ENCODE data around the gene TRAF7.

DNA sequence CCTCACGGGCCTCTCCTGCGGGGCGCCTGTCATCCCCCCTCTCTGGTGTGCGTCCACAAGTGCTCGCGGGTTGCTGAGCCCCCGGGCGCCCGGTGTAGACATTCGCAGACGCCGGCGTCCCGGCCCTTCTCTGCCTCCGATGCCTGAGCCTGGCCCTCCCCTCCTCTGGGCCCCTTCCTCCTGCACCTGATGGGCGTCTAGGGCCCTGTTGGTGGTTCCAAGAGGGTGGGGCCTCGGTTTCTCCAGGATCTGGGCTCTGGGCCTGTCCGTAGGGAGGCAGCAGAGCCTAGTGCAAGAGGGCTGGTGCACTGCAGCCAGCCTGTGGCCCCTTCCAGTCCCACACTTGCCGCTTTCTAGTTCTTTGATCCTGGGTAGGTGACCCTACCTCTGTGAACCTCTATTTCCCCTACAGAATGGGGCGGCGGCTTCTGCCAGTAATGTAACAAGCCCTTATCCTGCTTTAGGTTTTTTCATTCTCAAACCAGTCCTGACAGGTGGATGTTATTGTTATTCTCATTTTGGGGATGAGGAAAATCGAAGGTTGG lies 68.4 kb downstream of the TRAF7 start:
- TF ChIP-seq, protein P1, sequence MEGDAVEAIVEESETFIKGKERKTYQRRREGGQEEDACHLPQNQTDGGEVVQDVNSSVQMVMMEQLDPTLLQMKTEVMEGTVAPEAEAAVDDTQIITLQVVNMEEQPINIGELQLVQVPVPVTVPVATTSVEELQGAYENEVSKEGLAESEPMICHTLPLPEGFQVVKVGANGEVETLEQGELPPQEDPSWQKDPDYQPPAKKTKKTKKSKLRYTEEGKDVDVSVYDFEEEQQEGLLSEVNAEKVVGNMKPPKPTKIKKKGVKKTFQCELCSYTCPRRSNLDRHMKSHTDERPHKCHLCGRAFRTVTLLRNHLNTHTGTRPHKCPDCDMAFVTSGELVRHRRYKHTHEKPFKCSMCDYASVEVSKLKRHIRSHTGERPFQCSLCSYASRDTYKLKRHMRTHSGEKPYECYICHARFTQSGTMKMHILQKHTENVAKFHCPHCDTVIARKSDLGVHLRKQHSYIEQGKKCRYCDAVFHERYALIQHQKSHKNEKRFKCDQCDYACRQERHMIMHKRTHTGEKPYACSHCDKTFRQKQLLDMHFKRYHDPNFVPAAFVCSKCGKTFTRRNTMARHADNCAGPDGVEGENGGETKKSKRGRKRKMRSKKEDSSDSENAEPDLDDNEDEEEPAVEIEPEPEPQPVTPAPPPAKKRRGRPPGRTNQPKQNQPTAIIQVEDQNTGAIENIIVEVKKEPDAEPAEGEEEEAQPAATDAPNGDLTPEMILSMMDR (conservative IDR thresholded peaks at IDR 0.05) = no peak
- TF ChIP-seq ZFX (IDR thresholded peaks at IDR 0.05) = peak; percentile 75
